CD4-positive, alpha-beta T cell (primary cell): Measurements from ENCODE around the gene TNS3. TPM values are rescaled to one million over a fixed set of nuclear protein-coding genes. Genes with fewer than 3 reads are reported as not detected.

ENCODE experiments used
- ATAC-seq: fragments of 200-7000 bp; cut with Tn5 transposase; one replicate; pipeline ENCODE4 v1.10.0; 2022; ENCODE audit warnings: mild to moderate bottlenecking; ENCODE audit not compliant: poor library complexity
- CTCF ChIA-PET: fragments of 350-600 bp; sonication (Branson Sonifier 250); formaldehyde crosslinking; loops from one replicate; lab custom pipeline; 2021; ENCODE audit warnings: antibody characterized with exemption, inconsistent platforms; lab: Charles Lee
- POLR2A ChIA-PET: fragments of 350-600 bp; sonication (Branson Sonifier 250); formaldehyde crosslinking; loops from one replicate; lab custom pipeline; 2021; ENCODE audit warnings: antibody characterized with exemption, inconsistent platforms; lab: Charles Lee
- DNase-seq, 14 experiments: peaks; one replicate each; pipeline ENCODE4 v3.0.0-alpha.2; 2013 to 2020; ENCODE audit warnings: mixed read lengths in 2 of 14
- H3K27ac ChIP-seq, 2 donors: one replicate each; pipeline versions ENCODE4 v1.5.1 to v1.7.0; 2013; ENCODE audit warnings: low read length in 2 of 2, low read depth in 1 of 2, mild to moderate bottlenecking in 1 of 2
- H3K27me3 ChIP-seq, 2 experiments: 1 replicate in 1 of 2; 2 replicates in 1 of 2; pipeline versions ENCODE4 v1.6.1 to v1.7.0; 2013; ENCODE audit warnings: low read length in 2 of 2, control low read depth in 1 of 2, mild to moderate bottlenecking in 1 of 2, moderate library complexity in 1 of 2; ENCODE audit not compliant: insufficient read depth in 2 of 2, control insufficient read depth in 1 of 2
- H3K36me3 ChIP-seq: one replicate; pipeline ENCODE4 v1.6.1; 2013; ENCODE audit warnings: low read length, control low read depth; ENCODE audit not compliant: insufficient read depth
- H3K4me1 ChIP-seq: one replicate; pipeline ENCODE4 v1.6.1; 2013; ENCODE audit warnings: low read length, control low read depth; ENCODE audit not compliant: insufficient read depth
- H3K4me3 ChIP-seq: one replicate; pipeline ENCODE4 v1.5.1; 2013; ENCODE audit warnings: mild to moderate bottlenecking, low read length, moderate library complexity
- H3K9me3 ChIP-seq, 2 experiments: 1 replicate in 1 of 2; 2 replicates in 1 of 2; pipeline versions ENCODE4 v1.6.1 to v1.7.0; 2013; ENCODE audit warnings: low read length in 2 of 2, mild to moderate bottlenecking in 2 of 2, control low read depth in 1 of 2, moderate library complexity in 1 of 2; ENCODE audit not compliant: control insufficient read depth in 1 of 2, insufficient read depth in 1 of 2
- H3K27ac Mint-ChIP-seq: one replicate; pipeline ENCODE4 v1.8.0; 2020; ENCODE audit warnings: mixed read lengths
- H3K27me3 Mint-ChIP-seq: one replicate; pipeline ENCODE4 v1.8.0; 2021; ENCODE audit warnings: mixed read lengths
- H3K36me3 Mint-ChIP-seq: one replicate; pipeline ENCODE4 v1.8.0; 2021; ENCODE audit warnings: low read depth, mixed read lengths
- H3K4me1 Mint-ChIP-seq: one replicate; pipeline ENCODE4 v1.8.0; 2021; ENCODE audit warnings: low read depth, mixed read lengths
- H3K4me3 Mint-ChIP-seq: one replicate; pipeline ENCODE4 v1.8.0; 2020; ENCODE audit warnings: mild to moderate bottlenecking, mixed read lengths
- H3K9me3 Mint-ChIP-seq: one replicate; pipeline ENCODE4 v1.8.0; 2020; ENCODE audit warnings: mixed read lengths
- CTCF ChIP-seq: fragments of 200-600 bp; IDR thresholded peaks from one replicate; pipeline ENCODE4 v1.8.0; 2022; ENCODE audit warnings: antibody characterized with exemption, mild to moderate bottlenecking
- intact Hi-C, 2 experiments: fragments of 100-400 bp; cut with DNase I in 1 of 2; cut with micrococcal nuclease in 1 of 2; formaldehyde crosslinking; loops; one replicate each; pipeline versions ENCODE4 v1.15.1 to v1.9.0; 2023 to 2025; cut with DNase I, micrococcal nuclease
- total RNA-seq, 174 experiments: library from RNA in 2 of 174; stranded (reverse) in 2 of 174; gene quantifications; one replicate each; pipeline ENCODE4 v1.2.3 and lab custom pipeline; 2021 to 2026

Gene TNS3
- total RNA-seq, 2 experiments from 2014 or later, result 0.16 to 0.47 TPM

GRCh38 chr7:47576031-47576865, 5.7 kb downstream of the TNS3 start:
- intact Hi-C loops, result no loop called here
- POLR2A ChIA-PET, result no interaction called here
- DNase-seq (peak in 1 of 14 experiments; percentile 23), ATAC-seq (no peak)
- CTCF ChIA-PET, result no interaction called here
- Mint-ChIP-seq H3K27me3 (peaks cover 32% of the 10 kb centered on the region), H3K27ac (no peak overlapping the region), H3K9me3 (no peaks in the 10 kb centered on the region), H3K4me1 (no peaks in the 10 kb centered on the region), H3K36me3 (no peaks in the 10 kb centered on the region), H3K4me3 (no peak overlapping the region)
- Histone ChIP-seq H3K27me3 (peaks cover 0 to 6% of the 10 kb centered on the region in 2 experiments), H3K27ac (no peak overlapping the region), H3K4me1 (no peaks in the 10 kb centered on the region), H3K36me3 (no peaks in the 10 kb centered on the region), H3K9me3 (peaks cover 0 to 45% of the 10 kb centered on the region in 2 experiments), H3K4me3 (no peak overlapping the region)
- TF ChIP-seq CTCF, result no peak

GRCh38 chr7:47574482-47575329, 7.2 kb downstream of the TNS3 start:
- no peaks in the 10 kb centered on the region for H3K9me3 Mint-ChIP-seq
- H3K4me1 Mint-ChIP-seq, result no peaks in the 10 kb centered on the region
- DNase-seq (peak in 3 of 14 experiments; percentile 17 to 60 (median 60)), ATAC-seq (no peak)
- TF ChIP-seq CTCF, result no peak
- Histone ChIP-seq H3K4me3 (no peak overlapping the region), H3K27ac (no peak overlapping the region), H3K9me3 (peaks cover 0 to 45% of the 10 kb centered on the region in 2 experiments), H3K4me1 (no peaks in the 10 kb centered on the region), H3K27me3 (no peaks in the 10 kb centered on the region), H3K36me3 (no peaks in the 10 kb centered on the region)
- H3K4me3 Mint-ChIP-seq, result no peak overlapping the region
- intact Hi-C loops, result no loop called here
- H3K27me3 Mint-ChIP-seq, result peaks cover 25% of the 10 kb centered on the region
- CTCF ChIA-PET, result no interaction called here
- POLR2A ChIA-PET, result no interaction called here
- H3K27ac Mint-ChIP-seq, result no peak overlapping the region
- no peaks in the 10 kb centered on the region for H3K36me3 Mint-ChIP-seq

- H3K27me3 Mint-ChIP-seq, result peaks cover 20% of the 10 kb centered on the region
- no peaks in the 10 kb centered on the region for H3K36me3 Mint-ChIP-seq
- H3K36me3 ChIP-seq, result no peaks in the 10 kb centered on the region
- H3K4me3 Mint-ChIP-seq, result no peak overlapping the region
- TF ChIP-seq CTCF, result no peak
- no peak overlapping the region for H3K27ac ChIP-seq
- POLR2A ChIA-PET, result no interaction called here
- no peak overlapping the region for H3K27ac Mint-ChIP-seq
- no peak overlapping the region for H3K4me3 ChIP-seq
- ATAC-seq (no peak), DNase-seq (no peak)
- H3K4me1 Mint-ChIP-seq, result no peaks in the 10 kb centered on the region
- no peaks in the 10 kb centered on the region for H3K9me3 Mint-ChIP-seq
- no peaks in the 10 kb centered on the region for H3K4me1 ChIP-seq
- intact Hi-C loops, result no loop called here
- no peaks in the 10 kb centered on the region for H3K27me3 ChIP-seq
- peaks cover 0 to 45% of the 10 kb centered on the region in 2 experiments for H3K9me3 ChIP-seq
- CTCF ChIA-PET, result no interaction called here
Measured at GRCh38 chr7:47573758-47574481, 8.0 kb downstream of the TNS3 start.
